Left lung (tissue), 10 donors: ENCODE results near the gene POMT1. TPM values are rescaled to one million over a fixed set of nuclear protein-coding genes. Genes with fewer than 3 reads are reported as not detected.
"Not testable (repeated sequence)": the region's sequence is repeated elsewhere in the genome, so short reads cannot be mapped to it uniquely, and the experiment has no call there.

Experiments used
- ATAC-seq: fragments of 200-7000 bp; cut with Tn5 transposase; one replicate; pipeline ENCODE4 v1.9.1; 2020; ENCODE audit warnings: moderate library complexity
- DNase-seq, 4 donors: peaks; one replicate each; pipeline ENCODE4 v3.0.0-alpha.2; 2013 to 2020
- H3K27ac ChIP-seq, 2 donors: fragments of 200-600 bp; sonication (generic) in 1 of 2; one replicate each; pipeline versions ENCODE4 v1.5.0 to v1.8.0; 2020 to 2021
- H3K27me3 ChIP-seq, 2 donors: fragments of 200-600 bp; sonication (generic) in 1 of 2; one replicate each; pipeline versions ENCODE4 v1.5.0 to v1.8.0; 2020 to 2021
- H3K36me3 ChIP-seq, 2 donors: fragments of 200-600 bp; sonication (generic) in 1 of 2; one replicate each; pipeline versions ENCODE4 v1.5.0 to v1.8.0; 2020 to 2021
- H3K4me1 ChIP-seq, 2 donors: fragments of 200-600 bp; one replicate each; pipeline ENCODE4 v1.8.0; 2021
- H3K4me3 ChIP-seq, 2 donors: fragments of 200-600 bp; sonication (generic) in 1 of 2; one replicate each; pipeline versions ENCODE4 v1.5.0 to v1.8.0; 2020 to 2021; ENCODE audit warnings: mild to moderate bottlenecking in 1 of 2
- H3K9me3 ChIP-seq, 2 donors: fragments of 200-600 bp; sonication (generic) in 1 of 2; one replicate each; pipeline versions ENCODE4 v1.5.0 to v1.8.0; 2020 to 2021
- CTCF ChIP-seq, 2 donors: fragments of 200-600 bp; sonication (generic) in 1 of 2; IDR thresholded peaks; one replicate each; pipeline versions ENCODE4 v1.5.0 to v1.8.0; 2021; ENCODE audit warnings: antibody characterized with exemption in 2 of 2
- intact Hi-C, 2 donors: fragments of 100-400 bp; cut with DNase I; formaldehyde crosslinking; loops; one replicate each; pipeline versions ENCODE4 v1.11.2 to v1.14.2; 2022
- polyA plus RNA-seq, 6 donors: library from polyadenylated mRNA; unstranded; fragments of 120-200 nt; gene quantifications; one replicate each; pipeline ENCODE4 v1.2.1, GENCODE V29; 2013; ENCODE audit not compliant: insufficient read length in 6 of 6
- total RNA-seq, 2 donors: library from RNA; stranded (reverse); fragmentation: NEBNext Ultra II Directional; extraction: Animal tissue kit (Norgen Biotek cat#: 25700); gene quantifications; one replicate each; pipeline ENCODE4 v1.2.1, GENCODE V29; 2021
- donor health status: DM: no; HTN: yes; CAD: no.
- donor health status: DM: no; HTN: no; CAD: no.

The POMT1 gene
- total and polyA plus RNA-seq, 8 donors: 20.3 to 56.9 (median 39.2) TPM

GRCh38 chr9:131545786-131546335 lies 43.1 kb downstream of the POMT1 start:
- peak; percentile 44 for ATAC-seq
- no peak for TF ChIP-seq CTCF (IDR thresholded peaks at IDR 0.05)
- DNase-seq: no peak
- Histone ChIP-seq H3K27me3 (peaks cover 17 to 61% of the 10 kb centered on the region in 2 donors), H3K27ac (no peak overlapping the region), H3K9me3 (peaks cover 0 to 19% of the 10 kb centered on the region in 2 donors), H3K36me3 (no peaks in the 10 kb centered on the region), H3K4me1 (peaks cover 6 to 7% of the 10 kb centered on the region in 2 donors), H3K4me3 (peak overlapping the region; percentile 15 to 29)
- intact Hi-C loops: no loop called here

- Histone ChIP-seq H3K4me3 (peak overlapping the region; percentile 15 to 29), H3K36me3 (no peaks in the 10 kb centered on the region), H3K27me3 (peaks cover 17 to 61% of the 10 kb centered on the region in 2 donors), H3K27ac (no peak overlapping the region), H3K9me3 (peaks cover 0 to 19% of the 10 kb centered on the region in 2 donors), H3K4me1 (peaks cover 6 to 7% of the 10 kb centered on the region in 2 donors)
- ATAC-seq (peak; percentile 34), DNase-seq (peak in 1 of 4 donors; percentile 76)
- TF ChIP-seq CTCF (IDR thresholded peaks at IDR 0.05): no peak
- intact Hi-C loops: no loop called here
Measured at GRCh38 chr9:131546336-131547084, 43.8 kb downstream of the POMT1 start.

- H3K36me3 ChIP-seq, H3K9me3 ChIP-seq, intact Hi-C loops, DNase-seq, H3K4me3 ChIP-seq, H3K27ac ChIP-seq, ATAC-seq, H3K4me1 ChIP-seq: not testable (repeated sequence)
- H3K27me3 ChIP-seq: peaks cover 26 to 74% of the 10 kb centered on the region in 2 donors
Measured at GRCh38 chr9:131549186-131549585, 46.5 kb downstream of the POMT1 start.

- H3K9me3 ChIP-seq, ATAC-seq, H3K4me1 ChIP-seq, H3K27ac ChIP-seq, H3K4me3 ChIP-seq, H3K36me3 ChIP-seq, DNase-seq, intact Hi-C loops: not testable (repeated sequence)
- peaks cover 30 to 74% of the 10 kb centered on the region in 2 donors for H3K27me3 ChIP-seq
Measured at GRCh38 chr9:131550465-131550864, 47.7 kb downstream of the POMT1 start.

- intact Hi-C loops: no loop called here
- Histone ChIP-seq H3K4me1 (no peaks in the 10 kb centered on the region), H3K4me3 (no peak overlapping the region), H3K36me3 (no peaks in the 10 kb centered on the region), H3K9me3 (no peaks in the 10 kb centered on the region), H3K27ac (no peak overlapping the region), H3K27me3 (peaks cover 26 to 71% of the 10 kb centered on the region in 2 donors)
- TF ChIP-seq CTCF (IDR thresholded peaks at IDR 0.05): no peak
- ATAC-seq (no peak), DNase-seq (no peak)
Measured at GRCh38 chr9:131552030-131552429, 49.3 kb downstream of the POMT1 start.

- ATAC-seq (no peak), DNase-seq (no peak)
- no peaks in the 10 kb centered on the region for H3K36me3 ChIP-seq
- no peak for TF ChIP-seq CTCF (IDR thresholded peaks at IDR 0.05)
- H3K4me3 ChIP-seq: no peak overlapping the region
- H3K4me1 ChIP-seq: no peaks in the 10 kb centered on the region
- H3K27me3 ChIP-seq: peaks cover 26 to 48% of the 10 kb centered on the region in 2 donors
- H3K9me3 ChIP-seq: no peaks in the 10 kb centered on the region
- H3K27ac ChIP-seq: no peak overlapping the region
- intact Hi-C loops: no loop called here
Measured at GRCh38 chr9:131554087-131554842, 51.5 kb downstream of the POMT1 start.
